Thyroid gland (tissue), 4 donors: ENCODE results near the gene TLDC2. TPM values are rescaled to one million over a fixed set of nuclear protein-coding genes. Genes with fewer than 3 reads are reported as not detected.
A peak's percentile ranks its signal among the peaks of the same experiment; 100 is the strongest.

Source experiments
- DNase-seq, 2 donors: peaks; one replicate each; pipeline ENCODE4 v3.0.0-alpha.2; 2019
- H3K27ac ChIP-seq, 3 donors: fragments of 200-600 bp; sonication (generic); 1 replicate in 2 of 3; 2 replicates in 1 of 3; pipeline ENCODE4 v1.5.1; 2016 to 2019; ENCODE audit warnings: mild to moderate bottlenecking in 1 of 3, moderate library complexity in 1 of 3
- H3K27me3 ChIP-seq: fragments of 200-600 bp; sonication (generic); one replicate; pipeline ENCODE4 v1.5.1; 2019
- H3K36me3 ChIP-seq, 2 donors: fragments of 200-600 bp; sonication (generic); one replicate each; pipeline ENCODE4 v1.5.1; 2016 to 2019
- H3K4me1 ChIP-seq, 2 donors: fragments of 200-600 bp; sonication (generic); one replicate each; pipeline ENCODE4 v1.5.1; 2017 to 2019
- H3K4me3 ChIP-seq, 3 donors: fragments of 200-600 bp; sonication (generic); replicated peaks in 1 of 3; 1 replicate in 2 of 3; 2 replicates in 1 of 3; pipeline ENCODE4 v1.5.1; 2016; ENCODE audit warnings: mild to moderate bottlenecking in 1 of 3
- H3K9me3 ChIP-seq: fragments of 200-600 bp; sonication (generic); one replicate; pipeline ENCODE4 v1.5.1; 2017
- POLR2A ChIP-seq, 2 donors: fragments of 450-650 bp; IDR thresholded peaks; one replicate each; pipeline ENCODE4 v1.6.1; 2017; ENCODE audit warnings: antibody characterized with exemption in 2 of 2, mild to moderate bottlenecking in 2 of 2, moderate library complexity in 1 of 2
- WGBS, 2 donors: methylation state at CpG; one replicate each; pipeline ENCODE4 v1.1.5; 2017; 5-methylcytosine and 5-hydroxymethylcytosine counted together
- intact Hi-C: fragments of 100-400 bp; cut with DNase I; formaldehyde crosslinking; loops from one replicate; pipeline ENCODE4 v1.15.1; 2023
- total RNA-seq, 4 donors: library from RNA; depleted of rRNA; stranded (reverse); fragments of >200 nt; gene quantifications; one replicate each; pipeline ENCODE4 v1.2.3, GENCODE V29; 2016
- TF ChIP-seq, protein P1 (sequence below), 6 experiments: fragments of 200-600 bp in 3 of 6; fragments of 450-650 bp in 3 of 6; sonication (generic) in 3 of 6; IDR thresholded peaks; one replicate each; pipeline ENCODE4 v1.5.1; 2016 to 2019; ENCODE audit warnings: antibody characterized with exemption in 6 of 6, mild to moderate bottlenecking in 2 of 6, inconsistent platforms in 1 of 6, moderate library complexity in 1 of 6

The TLDC2 gene
- 1 to 10 TPM in 2 of 4 donors, under 1 TPM in 2; 0.45 to 2.5 (median 1.1) TPM for total RNA-seq

DNA sequence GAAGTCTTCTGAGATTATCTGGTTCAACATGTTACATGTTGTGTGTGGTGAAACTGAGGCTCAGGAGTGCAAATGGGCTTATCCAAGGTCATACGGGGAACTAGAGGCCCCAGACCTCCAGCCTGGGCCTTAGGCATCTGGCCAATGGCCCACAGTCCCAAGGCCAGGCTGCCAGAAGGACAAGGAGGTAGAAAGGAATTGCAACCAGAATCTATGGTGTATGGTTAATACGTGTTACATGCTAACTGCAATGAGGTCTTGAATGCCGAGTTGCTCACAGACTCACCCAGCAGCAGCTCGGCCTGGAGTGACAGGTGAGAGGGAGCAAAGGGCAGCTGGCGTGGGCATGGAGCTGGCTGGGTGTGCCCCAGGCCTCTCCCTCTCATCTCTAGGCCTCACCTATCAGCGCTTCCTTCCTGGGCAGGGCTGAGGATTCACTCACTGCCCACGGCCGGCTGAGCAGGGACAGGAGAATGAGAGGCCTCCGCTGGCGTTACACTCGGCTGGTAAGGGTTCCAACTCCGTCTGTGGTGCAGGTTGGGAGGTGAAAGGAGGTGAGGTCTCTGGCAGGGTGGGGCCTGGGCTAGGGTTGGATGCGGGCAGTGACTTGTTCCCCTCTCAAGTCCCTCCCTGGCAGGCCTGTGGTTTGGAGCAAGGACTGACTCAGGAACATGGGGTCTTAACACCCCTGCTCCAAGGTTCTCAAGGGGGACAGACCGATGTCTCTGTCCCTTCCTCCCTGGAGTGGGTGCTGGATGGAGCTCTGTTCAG is at the start of gene TLDC2:
TLDC2 (plus strand) TSS at position 437 of the 771 bp plus-strand sequence; CDS start at position 474, 37 bp downstream.
- peak; percentile 86 to 87 for DNase-seq
- TF ChIP-seq POLR2A (IDR thresholded peaks at IDR 0.05): no peak
- TF ChIP-seq, protein P1, sequence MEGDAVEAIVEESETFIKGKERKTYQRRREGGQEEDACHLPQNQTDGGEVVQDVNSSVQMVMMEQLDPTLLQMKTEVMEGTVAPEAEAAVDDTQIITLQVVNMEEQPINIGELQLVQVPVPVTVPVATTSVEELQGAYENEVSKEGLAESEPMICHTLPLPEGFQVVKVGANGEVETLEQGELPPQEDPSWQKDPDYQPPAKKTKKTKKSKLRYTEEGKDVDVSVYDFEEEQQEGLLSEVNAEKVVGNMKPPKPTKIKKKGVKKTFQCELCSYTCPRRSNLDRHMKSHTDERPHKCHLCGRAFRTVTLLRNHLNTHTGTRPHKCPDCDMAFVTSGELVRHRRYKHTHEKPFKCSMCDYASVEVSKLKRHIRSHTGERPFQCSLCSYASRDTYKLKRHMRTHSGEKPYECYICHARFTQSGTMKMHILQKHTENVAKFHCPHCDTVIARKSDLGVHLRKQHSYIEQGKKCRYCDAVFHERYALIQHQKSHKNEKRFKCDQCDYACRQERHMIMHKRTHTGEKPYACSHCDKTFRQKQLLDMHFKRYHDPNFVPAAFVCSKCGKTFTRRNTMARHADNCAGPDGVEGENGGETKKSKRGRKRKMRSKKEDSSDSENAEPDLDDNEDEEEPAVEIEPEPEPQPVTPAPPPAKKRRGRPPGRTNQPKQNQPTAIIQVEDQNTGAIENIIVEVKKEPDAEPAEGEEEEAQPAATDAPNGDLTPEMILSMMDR (IDR thresholded peaks at IDR 0.05): no peak
- intact Hi-C loops: no loop called here
- H3K9me3 ChIP-seq: no peaks in the 10 kb centered on the region
- H3K27me3 ChIP-seq: no peaks in the 10 kb centered on the region
- peak within 1 kb of the TSS in 2 of 3 donors; percentile 59 to 65 for H3K27ac ChIP-seq
- WGBS, 2 donors: 40 to 54% methylated on average over 13 to 14 of the region's 14 CpGs
- no peak within 1 kb of the TSS for H3K4me3 ChIP-seq
- no peaks in the 10 kb centered on the region for H3K36me3 ChIP-seq
- peaks cover 11 to 38% of the 10 kb centered on the region in 2 donors for H3K4me1 ChIP-seq

DNA sequence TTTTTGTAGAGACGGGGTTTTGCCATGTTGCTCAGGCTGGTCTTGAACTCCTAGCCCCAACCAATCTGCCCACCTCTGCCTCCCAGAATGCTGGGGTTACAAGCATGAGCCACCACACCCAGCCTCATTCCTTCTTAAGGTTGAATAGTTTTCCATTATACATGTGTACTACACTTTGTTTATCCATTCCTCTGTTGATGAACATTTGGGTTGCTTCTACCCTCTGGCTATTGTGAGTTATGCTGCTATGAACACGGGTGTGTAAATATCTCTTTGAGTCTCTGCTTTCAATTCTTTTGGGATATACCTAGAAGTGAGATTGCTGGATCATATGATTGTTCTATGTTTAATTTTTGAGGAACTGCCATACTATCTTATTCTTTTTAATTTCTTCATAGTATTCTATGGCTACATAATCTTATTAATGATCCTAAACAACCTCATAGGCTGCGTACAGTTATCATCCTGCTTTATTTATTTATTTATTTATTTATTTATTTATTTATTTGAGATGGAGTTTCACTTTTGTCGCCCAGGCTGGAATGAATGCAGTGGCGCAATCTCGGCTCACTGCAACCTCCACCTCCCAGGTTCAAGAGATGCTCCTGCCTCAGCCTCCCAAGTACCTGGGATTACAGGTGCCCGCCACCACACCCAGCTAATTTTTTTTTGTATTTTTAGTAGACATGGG is 49.2 kb upstream of the TLDC2 start:
- DNase-seq: no peak
- TF ChIP-seq, protein P1 (IDR thresholded peaks at IDR 0.05): no peak
- TF ChIP-seq POLR2A (IDR thresholded peaks at IDR 0.05): no peak
- intact Hi-C loops: no loop called here
- peaks cover 17 to 20% of the 10 kb centered on the region in 2 donors for H3K36me3 ChIP-seq
- H3K4me3 ChIP-seq: no peak overlapping the region
- no peaks in the 10 kb centered on the region for H3K9me3 ChIP-seq
- peaks cover 49 to 60% of the 10 kb centered on the region in 2 donors for H3K4me1 ChIP-seq
- H3K27me3 ChIP-seq: no peaks in the 10 kb centered on the region
- WGBS, 2 donors: 95 to 97% methylated on average over 7 of the region's 7 CpGs
- H3K27ac ChIP-seq: peak overlapping the region in 2 of 3 donors; percentile 31 to 45

- TF ChIP-seq, protein P1 (IDR thresholded peaks at IDR 0.05): no peak
- no peak for TF ChIP-seq POLR2A (IDR thresholded peaks at IDR 0.05)
These were observed 48.2 kb upstream of the TLDC2 start for GRCh38 chr20:36827541-36828279.

GRCh38 chr20:36830791-36831691 is 44.9 kb upstream of the TLDC2 start:
- WGBS, 2 donors: 23 to 26% methylated on average over 9 to 10 of the region's 11 CpGs
- peaks cover 44 to 60% of the 10 kb centered on the region in 2 donors for H3K4me1 ChIP-seq
- TF ChIP-seq, protein P1 (IDR thresholded peaks at IDR 0.05): peak in 3 of 6 experiments; percentile 10 to 29 (median 24)
- TF ChIP-seq POLR2A (IDR thresholded peaks at IDR 0.05): peak in 1 of 2 donors; percentile 18
- peaks cover 17 to 20% of the 10 kb centered on the region in 2 donors for H3K36me3 ChIP-seq
- no peak overlapping the region for H3K4me3 ChIP-seq
- peak; percentile 83 to 86 for DNase-seq
- intact Hi-C loops: no loop called here
- H3K9me3 ChIP-seq: no peaks in the 10 kb centered on the region
- peak overlapping the region; percentile 74 to 83 (median 80) for H3K27ac ChIP-seq
- no peaks in the 10 kb centered on the region for H3K27me3 ChIP-seq

More at GRCh38 chr20:36827541-36828279, 48.2 kb upstream of the TLDC2 start:
- intact Hi-C loops: no loop called here
- no peak for DNase-seq
- Histone ChIP-seq H3K4me1 (peaks cover 49 to 60% of the 10 kb centered on the region in 2 donors), H3K36me3 (peaks cover 17 to 20% of the 10 kb centered on the region in 2 donors), H3K27me3 (no peaks in the 10 kb centered on the region), H3K9me3 (no peaks in the 10 kb centered on the region), H3K27ac (peak overlapping the region in 1 of 3 donors; percentile 29), H3K4me3 (no peak overlapping the region)
- WGBS, 2 donors: 84 to 86% methylated on average over 11 of the region's 11 CpGs
